ENCODE results near the gene BHLHE23. TPM values are rescaled to one million over a fixed set of nuclear protein-coding genes. Genes with fewer than 3 reads are reported as not detected.

BHLHE23 gene
- total and polyA plus RNA-seq, 2 donors (not counting 1 experiment from before 2014, with no cell fraction given): not detected

GRCh38 chr20:62980380-62980960 lies 26.3 kb downstream of the BHLHE23 start:
- Histone ChIP-seq H3K4me2 (ENCODE audit: extremely low read depth, insufficient read depth, low read length) (no peak overlapping the region), H3K9me3 (ENCODE audit: control insufficient read depth, insufficient read depth, low read depth, low read length) (no peaks in the 10 kb centered on the region), H3K36me3 (ENCODE audit: control insufficient read depth, insufficient read depth, low read length) (no peaks in the 10 kb centered on the region), H3K79me2 (ENCODE audit: control insufficient read depth, insufficient read depth, low read length) (no peaks in the 10 kb centered on the region), H4K20me1 (ENCODE audit: control insufficient read depth, extremely low read depth, insufficient read depth, low read length) (no peaks in the 10 kb centered on the region), H3K9ac (ENCODE audit: insufficient read depth, low read length) (no peak overlapping the region), H3K4me1 (ENCODE audit: control insufficient read depth, extremely low read depth, insufficient read depth, low read length) (no peaks in the 10 kb centered on the region), H3K4me3 (replicated peaks in 1 of 4; ENCODE audit: control extremely low read depth in 1 of 4, insufficient read depth in 1 of 4, low read depth in 3 of 4, low read length in 4 of 4) (no peak overlapping the region), H2AFZ (ENCODE audit: low read length) (no peak overlapping the region), H3K27ac (ENCODE audit: insufficient read depth, low read length) (no peak overlapping the region), H3K27me3 (ENCODE audit: control insufficient read depth, insufficient read depth, low read length) (peaks cover 23% of the 10 kb centered on the region)
- TF ChIP-seq, protein P1, sequence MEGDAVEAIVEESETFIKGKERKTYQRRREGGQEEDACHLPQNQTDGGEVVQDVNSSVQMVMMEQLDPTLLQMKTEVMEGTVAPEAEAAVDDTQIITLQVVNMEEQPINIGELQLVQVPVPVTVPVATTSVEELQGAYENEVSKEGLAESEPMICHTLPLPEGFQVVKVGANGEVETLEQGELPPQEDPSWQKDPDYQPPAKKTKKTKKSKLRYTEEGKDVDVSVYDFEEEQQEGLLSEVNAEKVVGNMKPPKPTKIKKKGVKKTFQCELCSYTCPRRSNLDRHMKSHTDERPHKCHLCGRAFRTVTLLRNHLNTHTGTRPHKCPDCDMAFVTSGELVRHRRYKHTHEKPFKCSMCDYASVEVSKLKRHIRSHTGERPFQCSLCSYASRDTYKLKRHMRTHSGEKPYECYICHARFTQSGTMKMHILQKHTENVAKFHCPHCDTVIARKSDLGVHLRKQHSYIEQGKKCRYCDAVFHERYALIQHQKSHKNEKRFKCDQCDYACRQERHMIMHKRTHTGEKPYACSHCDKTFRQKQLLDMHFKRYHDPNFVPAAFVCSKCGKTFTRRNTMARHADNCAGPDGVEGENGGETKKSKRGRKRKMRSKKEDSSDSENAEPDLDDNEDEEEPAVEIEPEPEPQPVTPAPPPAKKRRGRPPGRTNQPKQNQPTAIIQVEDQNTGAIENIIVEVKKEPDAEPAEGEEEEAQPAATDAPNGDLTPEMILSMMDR (conservative IDR thresholded peaks at IDR 0.05 in 1 of 2, IDR thresholded peaks at IDR 0.05 in 1 of 2; ENCODE audit: low read depth in 1 of 2, low read length in 2 of 2): no peak
- peak; percentile 28 for TF ChIP-seq EZH2 (IDR thresholded peaks at IDR 0.05; ENCODE audit: low read length, missing control alignments)
- no peak for DNase-seq (ENCODE audit: low read depth in 2 of 2)

DNA sequence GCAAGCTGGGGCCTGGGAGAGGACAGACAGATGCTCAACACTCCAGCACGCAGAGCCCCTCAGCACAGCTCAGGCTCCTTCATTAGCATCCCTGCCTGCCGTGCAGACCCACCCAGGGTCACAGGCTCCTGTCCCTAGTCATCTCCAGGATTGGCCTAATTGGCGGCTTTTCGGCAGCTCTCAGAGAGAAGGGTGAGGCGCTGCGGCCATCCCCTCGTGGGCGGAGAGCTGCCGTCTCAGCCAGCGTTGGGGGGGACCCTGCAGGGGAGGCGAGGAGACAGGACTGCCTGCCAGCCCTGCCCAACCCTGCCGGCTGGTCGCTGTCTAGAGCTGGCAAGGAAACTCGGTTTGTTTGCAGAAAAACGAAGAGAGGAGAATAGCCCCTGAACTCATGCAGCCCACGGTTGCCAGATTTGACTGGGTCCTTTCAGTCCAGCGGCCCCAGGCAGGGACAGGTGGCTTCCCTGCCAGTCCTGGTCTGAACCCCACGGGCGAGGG lies 26.8 kb downstream of the BHLHE23 start:
- no peak overlapping the region for H2AFZ ChIP-seq (ENCODE audit: low read length)
- H3K9ac ChIP-seq (ENCODE audit: insufficient read depth, low read length): no peak overlapping the region
- H3K4me2 ChIP-seq (ENCODE audit: extremely low read depth, insufficient read depth, low read length): no peak overlapping the region
- no peaks in the 10 kb centered on the region for H3K79me2 ChIP-seq (ENCODE audit: control insufficient read depth, insufficient read depth, low read length)
- no peaks in the 10 kb centered on the region for H3K9me3 ChIP-seq (ENCODE audit: control insufficient read depth, insufficient read depth, low read depth, low read length)
- H4K20me1 ChIP-seq (ENCODE audit: control insufficient read depth, extremely low read depth, insufficient read depth, low read length): no peaks in the 10 kb centered on the region
- no peaks in the 10 kb centered on the region for H3K36me3 ChIP-seq (ENCODE audit: control insufficient read depth, insufficient read depth, low read length)
- TF ChIP-seq, protein P1 (conservative IDR thresholded peaks at IDR 0.05 in 1 of 2, IDR thresholded peaks at IDR 0.05 in 1 of 2; ENCODE audit: low read depth in 1 of 2, low read length in 2 of 2): no peak
- no peak for TF ChIP-seq EZH2 (IDR thresholded peaks at IDR 0.05; ENCODE audit: low read length, missing control alignments)
- no peak for DNase-seq (ENCODE audit: low read depth in 2 of 2)
- H3K27me3 ChIP-seq (ENCODE audit: control insufficient read depth, insufficient read depth, low read length): peaks cover 24% of the 10 kb centered on the region
- no peak overlapping the region for H3K4me3 ChIP-seq (replicated peaks in 1 of 4; ENCODE audit: control extremely low read depth in 1 of 4, insufficient read depth in 1 of 4, low read depth in 3 of 4, low read length in 4 of 4)
- H3K4me1 ChIP-seq (ENCODE audit: control insufficient read depth, extremely low read depth, insufficient read depth, low read length): no peaks in the 10 kb centered on the region
- no peak overlapping the region for H3K27ac ChIP-seq (ENCODE audit: insufficient read depth, low read length)

DNA sequence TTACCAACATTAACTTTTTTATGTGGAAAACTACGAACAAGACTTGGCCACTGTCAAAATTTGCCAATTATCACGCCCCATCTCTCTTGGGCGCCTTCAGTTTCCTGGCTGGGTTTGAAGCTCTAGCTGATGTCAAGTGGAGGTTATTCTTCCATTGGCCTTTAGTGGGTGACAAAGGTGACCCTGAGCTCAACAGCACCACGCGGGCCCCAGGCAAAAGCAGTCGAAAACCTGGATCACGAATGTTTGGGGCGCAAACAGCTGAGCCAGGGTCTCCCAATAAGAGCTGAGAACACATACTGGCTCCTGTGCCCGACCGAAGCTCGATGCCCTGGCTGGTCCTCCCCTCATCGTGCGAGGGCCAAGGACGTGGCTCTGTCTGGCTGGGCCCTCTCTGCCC lies 27.5 kb downstream of the BHLHE23 start:
- H3K79me2 ChIP-seq (ENCODE audit: control insufficient read depth, insufficient read depth, low read length): no peaks in the 10 kb centered on the region
- H3K27ac ChIP-seq (ENCODE audit: insufficient read depth, low read length): no peak overlapping the region
- no peaks in the 10 kb centered on the region for H3K4me1 ChIP-seq (ENCODE audit: control insufficient read depth, extremely low read depth, insufficient read depth, low read length)
- no peak overlapping the region for H3K9ac ChIP-seq (ENCODE audit: insufficient read depth, low read length)
- TF ChIP-seq EZH2 (IDR thresholded peaks at IDR 0.05; ENCODE audit: low read length, missing control alignments): no peak
- TF ChIP-seq, protein P1 (conservative IDR thresholded peaks at IDR 0.05 in 1 of 2, IDR thresholded peaks at IDR 0.05 in 1 of 2; ENCODE audit: low read depth in 1 of 2, low read length in 2 of 2): no peak
- H3K4me2 ChIP-seq (ENCODE audit: extremely low read depth, insufficient read depth, low read length): no peak overlapping the region
- H3K27me3 ChIP-seq (ENCODE audit: control insufficient read depth, insufficient read depth, low read length): peaks cover 29% of the 10 kb centered on the region
- H3K36me3 ChIP-seq (ENCODE audit: control insufficient read depth, insufficient read depth, low read length): no peaks in the 10 kb centered on the region
- no peak overlapping the region for H2AFZ ChIP-seq (ENCODE audit: low read length)
- no peaks in the 10 kb centered on the region for H3K9me3 ChIP-seq (ENCODE audit: control insufficient read depth, insufficient read depth, low read depth, low read length)
- H3K4me3 ChIP-seq (replicated peaks in 1 of 4; ENCODE audit: control extremely low read depth in 1 of 4, insufficient read depth in 1 of 4, low read depth in 3 of 4, low read length in 4 of 4): no peak overlapping the region
- no peaks in the 10 kb centered on the region for H4K20me1 ChIP-seq (ENCODE audit: control insufficient read depth, extremely low read depth, insufficient read depth, low read length)
- no peak for DNase-seq (ENCODE audit: low read depth in 2 of 2)
